NK-92 treated with Interleukin-12 subunit alpha and Interleukin-12 subunit beta, amount 100 ng/mL, for 24 hours (cell line): ENCODE data around the gene ALAD.
"Not testable (repeated sequence)": the region's sequence is repeated elsewhere in the genome, so short reads cannot be mapped to it uniquely, and the experiment has no call there.

Experiments used
- DNase-seq: peaks from one replicate; lab custom pipeline; 2025; lab: John Stamatoyannopoulos, UW

ALAD gene

DNA sequence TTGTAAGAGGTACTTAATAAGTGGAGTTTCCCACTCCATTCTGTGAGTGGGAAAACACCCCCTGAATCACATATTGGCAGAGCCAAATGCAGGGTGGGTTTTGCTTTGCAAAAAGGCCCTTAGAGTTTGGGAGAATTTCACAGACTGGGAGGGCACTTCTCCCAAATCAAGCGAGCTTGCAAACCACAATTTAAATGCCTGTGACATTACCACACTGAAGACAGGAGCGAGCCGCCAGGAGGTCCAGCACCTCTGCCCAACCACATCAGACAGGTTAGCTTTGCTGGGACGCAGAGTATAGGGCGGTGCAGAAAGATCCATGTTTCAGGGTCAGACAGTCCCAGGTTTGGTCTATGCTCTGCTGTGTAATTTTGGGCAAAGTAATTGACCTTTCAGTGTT, 2.3 kb downstream of the ALAD start:
- no peak for DNase-seq

DNA sequence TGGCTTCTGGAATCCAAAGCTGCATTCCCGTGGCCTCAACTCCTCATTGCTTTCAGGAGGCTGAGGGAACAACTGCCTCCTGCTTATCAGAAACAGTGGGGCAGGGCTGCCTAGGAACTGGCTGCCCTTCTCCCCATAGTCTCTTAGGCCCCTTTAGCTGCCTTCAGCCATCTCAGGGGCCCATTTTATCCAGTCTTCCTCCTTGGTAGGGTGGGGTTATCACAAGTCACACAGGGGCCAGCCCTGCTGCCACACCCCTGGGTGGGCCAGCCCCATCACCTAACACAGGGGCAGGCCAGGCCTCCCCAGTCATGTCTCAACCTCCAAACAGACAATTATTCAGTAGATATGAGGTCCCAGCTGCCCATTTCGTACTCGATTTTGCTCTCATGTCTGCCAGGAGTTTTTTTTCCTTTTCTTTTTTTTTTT, 3.9 kb downstream of the ALAD start:
- no peak for DNase-seq

DNA sequence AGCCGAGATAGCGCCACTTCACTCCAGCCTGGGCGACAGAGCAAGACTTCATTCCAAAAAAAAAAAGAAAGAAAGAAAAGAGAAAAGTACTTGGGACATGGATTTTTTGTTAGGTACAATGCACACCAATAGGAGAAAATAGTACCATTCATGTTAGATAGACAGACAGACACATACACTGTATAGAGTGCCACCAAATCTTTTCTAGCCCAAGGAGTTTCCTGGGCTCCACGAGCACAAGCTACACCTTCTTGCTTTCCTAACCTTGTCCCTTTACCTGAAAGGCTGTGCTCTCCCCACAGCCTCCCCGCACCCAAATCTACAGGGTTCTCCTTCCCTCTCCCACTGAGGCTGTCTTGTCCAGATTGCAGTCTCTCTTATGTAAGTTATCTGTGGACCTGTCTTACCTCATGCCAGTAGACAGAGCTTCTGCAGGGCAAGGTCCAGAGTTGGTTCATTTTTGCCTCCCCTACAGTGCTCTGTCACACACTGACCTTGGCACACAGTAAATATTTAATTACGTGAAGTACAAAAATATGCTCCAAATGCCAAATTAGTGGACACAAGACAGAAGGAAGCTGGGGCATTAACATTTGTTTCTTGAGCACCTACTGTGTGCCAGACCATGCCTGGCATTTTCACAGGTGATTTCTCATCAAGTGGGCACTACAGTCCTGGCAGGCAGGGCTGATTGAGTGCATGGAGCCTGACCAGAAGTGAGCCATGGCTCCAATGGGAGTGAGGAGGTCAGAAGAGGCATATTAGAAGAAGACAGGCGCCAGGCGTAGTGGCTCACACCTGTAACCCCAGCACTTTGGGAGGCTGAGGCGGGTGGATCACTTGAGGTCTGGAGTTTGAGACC, 5.9 kb downstream of the ALAD start:
- DNase-seq, result no peak

DNA sequence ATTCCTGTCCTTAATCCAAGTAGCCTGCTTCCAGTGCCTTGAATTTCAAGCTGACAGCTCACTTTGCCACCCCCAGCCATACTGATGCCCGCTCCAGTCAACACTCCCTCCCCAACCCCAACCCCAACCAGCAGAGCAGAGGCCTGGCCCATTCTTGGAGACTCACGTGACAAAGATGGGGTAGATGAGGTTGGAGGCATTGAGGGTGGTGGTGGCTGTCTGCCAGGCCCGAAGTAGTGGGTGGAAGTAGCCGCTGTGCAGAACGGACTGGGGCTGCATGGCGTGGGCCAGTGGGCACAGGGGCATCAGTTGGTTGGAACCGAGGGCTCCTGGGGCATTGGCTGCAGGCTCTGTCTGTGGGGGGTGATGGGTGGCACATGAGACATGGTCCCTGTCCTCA, 7.8 kb downstream of the ALAD start:
- no peak for DNase-seq

DNA sequence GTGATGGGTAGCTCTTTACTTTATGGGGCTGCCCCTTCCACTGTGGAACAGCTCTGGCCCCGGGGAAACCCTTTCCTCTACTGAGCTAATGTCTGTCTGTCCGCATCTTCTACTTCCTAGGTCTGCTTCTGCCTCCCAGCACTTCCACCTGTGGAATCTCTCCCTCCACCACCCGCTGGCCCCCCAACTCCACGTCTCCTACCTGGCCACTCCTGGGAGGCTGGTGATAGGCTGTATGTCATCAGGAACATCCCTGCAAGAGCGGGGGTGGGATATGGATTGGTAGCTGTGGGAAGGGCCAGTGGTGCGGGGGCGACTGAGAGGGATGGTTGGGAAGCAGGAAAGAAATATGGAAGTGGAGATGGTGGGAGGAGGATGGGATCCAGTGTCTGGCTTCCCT, 9.2 kb downstream of the ALAD start:
- no peak for DNase-seq

DNA sequence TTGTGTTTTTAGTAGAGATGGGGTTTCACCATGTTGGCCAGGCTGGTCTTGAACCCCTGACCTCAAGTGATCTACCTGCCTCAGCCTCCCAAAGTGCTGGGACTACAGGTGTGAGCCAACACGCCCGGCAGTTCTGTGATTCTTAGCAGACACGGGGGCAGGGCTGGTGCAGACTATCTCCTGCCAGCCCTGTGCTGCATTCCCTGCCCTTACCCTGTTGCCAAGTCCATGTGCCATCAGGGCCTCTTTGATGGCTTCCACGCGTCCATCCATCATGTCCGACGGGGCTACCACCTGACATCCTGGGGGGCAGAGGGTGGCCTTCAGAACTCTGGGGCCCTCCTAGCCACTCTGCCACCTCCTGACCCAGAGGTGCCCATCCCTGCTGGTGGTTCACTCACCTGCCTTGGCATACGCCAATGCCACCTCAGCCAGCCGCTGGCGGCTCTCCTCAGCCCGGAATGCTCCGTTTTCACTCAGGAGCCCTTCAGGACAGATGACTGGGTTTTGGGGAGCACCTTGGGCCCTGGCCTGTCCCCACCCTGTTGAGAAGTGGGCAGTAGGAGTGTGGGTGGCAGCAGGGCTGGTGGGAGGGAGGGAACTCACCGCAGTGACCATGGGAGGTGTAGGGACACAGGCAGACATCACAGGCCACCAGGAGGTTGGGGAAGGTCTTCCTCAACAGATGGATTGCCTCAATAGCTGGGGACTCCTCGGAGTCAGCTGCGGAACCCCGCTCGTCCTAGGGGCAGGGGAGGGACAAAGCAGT, 10.7 kb downstream of the ALAD start:
- DNase-seq, result no peak

DNA sequence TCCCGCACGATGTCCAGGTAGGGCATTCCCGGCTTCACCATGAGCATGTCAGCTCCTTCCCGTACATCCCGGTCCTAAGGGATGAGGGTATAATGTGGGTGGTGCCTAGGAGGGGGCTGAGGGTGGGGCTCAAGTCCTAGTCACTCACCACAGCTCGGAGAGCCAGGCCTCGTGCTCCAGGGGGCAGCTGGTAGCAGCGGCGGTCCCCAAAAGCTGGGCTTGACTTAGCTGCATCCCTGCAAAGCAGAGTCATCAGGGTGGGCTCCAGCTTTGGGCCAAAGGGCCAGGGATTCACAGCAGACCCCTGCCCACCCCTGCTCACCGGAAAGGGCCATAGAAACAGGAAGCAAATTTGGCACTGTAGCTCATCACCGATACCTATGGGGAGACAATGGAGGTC, 11.6 kb downstream of the ALAD start:
- no peak for DNase-seq

DNA sequence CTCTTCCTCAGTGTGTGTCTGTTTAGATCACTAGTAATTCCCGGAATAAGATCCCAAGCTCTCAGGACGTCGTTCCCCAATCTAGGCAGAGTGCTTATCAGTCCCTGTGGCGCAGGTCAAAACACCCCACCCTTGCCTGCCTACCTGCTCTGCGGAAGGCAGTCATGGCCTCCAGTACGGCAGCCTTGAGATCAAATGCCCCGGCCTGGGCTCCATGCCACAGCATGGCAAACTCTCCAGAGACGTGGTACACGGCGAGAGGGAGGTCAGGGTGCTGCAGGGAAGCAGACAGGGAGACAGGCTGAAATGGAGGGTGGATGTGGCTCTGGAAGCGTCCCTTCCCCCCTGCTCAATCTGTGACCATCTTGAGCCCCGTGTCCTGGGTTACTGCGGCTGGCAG, 12.3 kb downstream of the ALAD start:
- no peak for DNase-seq

DNA sequence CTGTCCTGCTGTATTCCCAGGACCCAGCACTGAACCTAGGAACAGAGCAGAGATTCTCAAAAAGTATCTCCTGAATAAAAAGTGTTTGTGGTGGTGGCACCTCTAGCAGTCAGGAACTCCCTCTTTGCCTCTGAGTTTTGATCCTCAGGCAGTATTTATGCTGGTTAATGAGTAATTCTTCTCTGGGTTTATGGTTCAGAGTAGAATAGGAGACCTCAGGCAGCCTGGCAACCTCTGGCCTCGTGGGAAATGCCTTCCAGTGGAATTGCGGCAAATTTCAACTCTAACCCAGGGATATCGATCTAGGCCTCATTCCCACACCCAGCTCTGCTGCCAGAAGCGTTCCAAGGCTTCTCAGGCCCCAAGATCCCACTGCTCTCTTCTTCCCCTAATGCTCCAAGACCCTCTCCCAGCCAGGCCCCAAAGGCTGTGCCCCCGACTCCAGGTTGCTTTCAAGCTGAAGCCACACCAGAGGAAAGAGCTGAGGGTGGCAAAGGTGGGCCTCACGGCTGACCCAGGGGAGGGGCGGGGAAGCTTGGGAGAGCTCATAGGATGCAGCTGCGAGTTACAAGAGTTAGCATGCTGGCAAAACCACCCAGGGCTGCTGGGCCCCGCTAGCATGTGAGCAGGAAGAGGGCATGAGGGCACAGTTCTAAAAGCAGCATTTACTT, 13.4 kb downstream of the ALAD start:
- DNase-seq, result no peak

DNA sequence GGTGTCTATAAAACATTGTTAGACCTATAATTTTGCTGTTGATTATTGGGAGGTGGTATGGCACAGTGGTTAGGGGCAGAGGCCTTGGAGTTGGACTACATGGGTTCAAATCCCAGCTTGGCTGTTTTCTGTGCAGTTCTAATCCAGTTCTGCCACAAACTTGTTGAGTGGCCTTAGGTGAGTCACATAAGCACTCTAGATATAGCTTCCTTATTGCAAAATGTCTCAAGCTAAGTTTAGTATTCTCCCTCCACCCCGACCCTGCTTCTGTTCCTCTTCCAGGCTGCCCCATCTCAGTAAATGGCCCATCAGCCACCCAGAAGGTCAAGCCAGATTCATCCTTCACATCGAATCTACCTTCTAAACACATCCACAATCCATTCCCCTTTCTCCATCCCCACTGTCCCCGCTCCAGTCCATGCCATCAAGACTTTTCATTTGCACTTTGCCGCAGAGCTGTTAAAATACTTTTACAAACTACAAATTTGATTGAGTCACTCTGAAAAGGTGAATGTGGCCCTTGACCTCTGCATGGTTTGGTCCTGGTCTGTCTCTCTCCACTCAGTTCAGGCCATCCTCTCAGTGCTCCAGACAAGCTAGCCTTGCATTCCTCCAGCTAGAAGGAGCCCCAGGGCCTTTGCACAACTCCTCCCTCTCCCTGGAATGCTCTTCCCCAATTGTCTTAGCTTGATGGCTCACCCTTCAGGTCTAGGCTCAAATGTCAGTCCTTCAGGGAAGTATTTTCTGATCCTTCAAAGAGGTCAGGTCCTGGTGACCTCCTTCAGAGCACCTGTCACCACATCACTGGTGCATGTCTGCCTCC, 14.3 kb downstream of the ALAD start:
- no peak for DNase-seq

DNA sequence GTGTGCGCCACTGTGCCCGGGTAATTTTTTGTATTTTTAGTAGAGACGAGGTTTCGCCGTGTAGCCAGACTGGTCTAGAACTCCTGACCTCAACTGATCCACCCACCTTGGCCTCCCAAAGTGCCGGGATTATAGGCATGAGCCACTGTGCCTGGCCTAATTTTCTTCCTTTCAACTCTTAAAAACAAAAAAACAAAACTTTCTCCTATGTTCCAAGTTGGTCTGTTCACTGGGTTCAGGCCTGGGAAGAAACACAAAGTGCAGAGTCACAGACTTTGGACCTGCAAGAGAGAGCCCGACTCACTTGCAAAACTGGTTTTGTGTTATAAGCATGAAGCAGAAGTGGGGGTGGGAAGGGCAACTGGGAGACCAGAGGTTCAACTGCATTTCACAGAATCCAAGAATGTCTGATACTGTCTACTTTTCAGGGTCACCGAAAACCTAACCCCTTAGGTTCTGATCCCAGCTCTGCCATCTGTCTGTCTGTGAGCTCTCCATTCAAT, 19.1 kb downstream of the ALAD start:
- no peak for DNase-seq

DNA sequence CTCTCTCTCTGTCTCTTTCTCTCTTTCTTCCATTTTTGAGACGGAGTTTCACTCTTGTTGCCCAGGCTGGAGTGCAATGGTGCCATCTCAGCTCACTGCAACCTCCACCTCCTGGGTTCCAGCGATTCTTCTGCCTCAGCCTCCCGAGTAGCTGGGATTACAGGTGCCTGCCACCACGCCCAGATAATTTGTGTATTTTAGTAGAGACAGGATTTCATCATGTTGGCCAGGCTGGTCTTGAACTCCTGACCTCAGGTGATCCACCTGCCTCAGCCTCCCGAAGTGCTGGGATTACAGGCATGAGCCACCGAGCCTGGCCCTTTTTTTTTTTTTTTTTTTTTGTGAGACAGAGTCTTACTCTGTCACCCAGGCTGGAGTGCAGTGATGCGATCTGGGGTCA, 19.6 kb downstream of the ALAD start:
- DNase-seq, result not testable (repeated sequence)

DNA sequence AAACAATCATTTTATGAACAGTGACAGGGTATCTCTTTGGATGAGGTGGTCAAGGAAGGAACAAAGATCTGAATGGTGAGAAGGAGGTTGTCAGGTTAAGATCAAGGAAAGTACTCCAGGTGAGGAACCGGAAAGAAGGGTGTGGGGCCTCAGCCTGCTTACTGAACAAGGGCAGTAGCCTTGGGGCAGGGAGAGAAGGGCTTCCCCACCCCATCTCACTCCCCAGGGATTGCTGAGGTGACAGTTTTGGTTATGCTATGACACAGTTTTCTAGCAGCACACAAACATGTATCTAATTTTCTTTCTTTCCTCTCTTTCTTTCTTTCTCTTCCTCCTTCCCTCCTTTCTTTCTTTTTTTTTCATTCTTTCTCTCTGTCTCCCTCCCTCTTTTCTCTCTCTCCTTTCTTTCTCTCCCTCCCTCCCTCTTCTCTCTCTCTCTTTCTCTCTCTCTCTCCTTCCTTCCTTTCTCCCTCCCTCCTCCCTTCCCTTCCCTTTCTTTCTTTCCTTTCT, 20.2 kb downstream of the ALAD start:
- no peak for DNase-seq

DNA sequence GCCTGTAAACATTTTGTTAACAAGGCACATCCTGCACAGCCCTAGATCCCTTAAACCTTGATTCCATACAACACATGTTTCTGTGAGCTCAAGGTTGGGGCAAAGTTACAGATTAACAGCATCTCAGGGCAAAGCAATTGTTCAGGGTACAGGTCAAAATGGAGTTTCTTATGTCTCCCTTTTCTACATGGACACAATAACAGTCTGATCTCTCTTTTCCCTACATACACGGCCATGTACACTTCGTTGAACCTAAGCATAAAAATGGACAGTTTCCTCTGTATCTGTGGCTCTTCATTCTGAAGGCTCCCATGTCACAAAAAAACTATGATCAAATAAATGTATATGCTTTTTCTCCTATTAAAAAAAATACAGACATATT, 21.3 kb downstream of the ALAD start:
- not testable (repeated sequence) for DNase-seq

DNA sequence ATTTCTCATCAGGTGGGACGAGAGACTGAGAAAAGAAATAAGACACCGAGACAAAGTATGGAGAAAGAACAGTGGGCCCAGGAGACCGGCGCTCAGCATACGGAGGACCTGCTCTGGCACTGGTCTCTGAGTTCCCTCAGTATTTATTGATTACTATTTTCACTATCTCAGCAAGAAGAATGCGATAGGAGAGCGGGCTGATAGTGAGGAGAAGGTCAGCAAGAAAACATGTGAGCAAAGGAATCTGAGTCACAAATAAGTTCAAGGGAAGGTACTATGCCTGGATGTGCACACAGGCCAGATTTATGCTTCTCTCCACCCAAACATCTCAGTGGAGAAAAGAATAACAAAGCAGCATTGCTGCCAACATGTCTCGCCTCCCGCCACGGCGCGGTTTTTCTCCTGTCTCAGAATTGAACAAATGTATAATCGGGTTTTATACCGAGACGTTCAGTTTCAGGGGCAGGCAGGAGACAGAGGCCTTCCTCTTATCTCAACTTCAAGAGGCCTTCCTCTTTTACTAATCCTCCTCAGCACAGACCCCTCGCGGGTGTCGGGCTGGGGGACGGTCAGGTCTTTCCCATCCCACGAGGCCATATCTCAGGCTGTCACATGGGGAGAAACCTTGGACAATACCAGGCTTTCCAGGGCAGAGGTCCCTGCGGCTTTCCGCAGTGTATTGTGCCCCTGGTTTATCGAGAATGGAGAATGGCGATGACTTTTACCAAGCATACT, 21.8 kb downstream of the ALAD start:
- DNase-seq, result not testable (repeated sequence)

DNA sequence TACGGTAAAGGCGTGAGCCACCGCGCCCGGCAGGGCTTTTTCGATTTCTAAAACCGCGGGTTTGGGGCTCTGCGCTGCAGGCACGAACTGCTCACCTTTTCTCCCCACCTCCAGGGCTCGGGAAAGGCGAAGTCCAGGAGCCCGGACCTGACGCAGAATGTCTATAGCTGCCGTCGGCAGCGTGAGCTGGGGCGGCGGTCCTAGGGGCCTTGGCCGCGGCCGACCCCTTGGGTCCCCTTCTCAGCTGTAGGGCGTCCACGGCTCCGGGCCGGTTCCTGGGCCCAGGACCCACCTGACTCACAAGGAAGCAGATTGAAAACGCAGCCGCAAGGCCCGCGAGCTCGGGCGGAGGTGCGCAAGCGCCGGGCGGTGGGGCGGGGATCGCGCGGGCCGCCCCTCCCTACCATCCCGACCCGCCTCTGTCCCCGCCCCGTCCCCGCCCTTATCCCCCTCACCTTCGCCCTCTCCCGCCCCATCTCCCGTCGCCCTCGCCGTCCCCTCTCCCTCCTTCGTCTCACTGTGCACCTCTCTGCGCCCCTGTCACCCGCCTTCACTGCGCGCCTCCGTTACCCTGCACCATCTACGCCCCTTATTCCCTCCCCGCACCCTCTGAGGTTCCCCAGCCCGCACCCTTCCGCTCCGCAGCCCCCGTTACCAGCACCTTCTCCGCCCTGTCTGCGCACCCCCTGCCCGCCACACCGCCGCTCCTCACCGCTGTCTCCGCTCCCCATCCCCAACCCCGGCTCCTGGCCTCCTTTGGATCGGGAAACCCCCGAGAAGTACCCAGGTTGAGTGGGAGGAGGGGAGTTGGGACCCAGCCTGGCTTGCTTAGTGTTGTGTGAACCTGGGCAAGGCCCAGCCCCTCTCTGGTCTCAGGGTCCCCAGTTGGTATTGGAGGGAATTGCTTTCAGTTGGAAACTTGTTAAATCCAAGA, 24.2 kb downstream of the ALAD start, which contains the start of gene HDHD3:
Gene HDHD3 (minus strand): TSS at position 353 of the 934 bp plus-strand sequence. CDS start 2,632 bp downstream, outside the sequence.
- DNase-seq, result no peak

DNA sequence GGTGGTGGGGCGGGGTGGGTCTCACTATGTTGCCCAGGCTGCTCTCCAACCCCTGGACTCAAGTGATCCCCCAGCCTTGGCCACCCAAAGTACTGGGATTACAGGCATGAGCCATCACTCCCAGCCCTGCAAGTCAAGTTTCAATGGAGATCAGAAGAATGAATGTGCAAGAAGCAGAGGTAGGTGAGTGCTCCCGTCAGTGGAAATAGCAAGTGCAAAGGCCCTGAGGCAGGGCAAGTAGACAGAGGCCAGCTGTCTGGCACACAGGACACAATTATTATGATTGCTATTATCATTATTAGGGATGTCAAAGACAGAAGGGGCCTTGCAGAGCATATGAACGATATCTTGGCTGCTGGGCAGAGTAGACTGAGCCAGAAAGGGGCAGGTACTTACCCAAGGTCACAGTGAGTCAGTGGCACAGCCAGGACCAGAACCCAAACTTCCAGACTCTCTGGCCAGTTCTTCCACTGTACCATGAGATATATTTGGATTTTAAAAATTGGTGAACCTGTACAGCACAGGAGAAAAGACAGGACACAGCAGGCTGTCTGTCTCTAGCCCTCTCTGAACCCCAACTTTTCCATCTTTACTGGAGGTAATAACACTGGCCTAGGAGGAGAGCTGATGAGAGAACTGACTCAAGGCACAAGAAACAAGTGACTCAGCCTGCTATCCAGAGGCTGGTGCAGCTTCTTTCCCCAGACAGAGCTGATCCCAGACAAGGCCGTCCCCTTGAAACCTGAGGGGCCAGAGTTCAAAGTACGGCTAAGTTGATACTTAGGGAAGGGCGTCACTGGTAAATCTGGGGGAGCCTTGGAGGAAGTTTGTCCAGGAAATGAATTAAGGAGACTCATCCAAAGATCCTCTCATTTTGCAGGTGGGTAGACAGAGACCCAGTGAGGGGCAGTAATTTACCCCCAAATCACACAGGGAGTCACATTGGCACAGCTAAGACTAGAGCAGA, 25.7 kb downstream of the ALAD start:
- no peak for DNase-seq

DNA sequence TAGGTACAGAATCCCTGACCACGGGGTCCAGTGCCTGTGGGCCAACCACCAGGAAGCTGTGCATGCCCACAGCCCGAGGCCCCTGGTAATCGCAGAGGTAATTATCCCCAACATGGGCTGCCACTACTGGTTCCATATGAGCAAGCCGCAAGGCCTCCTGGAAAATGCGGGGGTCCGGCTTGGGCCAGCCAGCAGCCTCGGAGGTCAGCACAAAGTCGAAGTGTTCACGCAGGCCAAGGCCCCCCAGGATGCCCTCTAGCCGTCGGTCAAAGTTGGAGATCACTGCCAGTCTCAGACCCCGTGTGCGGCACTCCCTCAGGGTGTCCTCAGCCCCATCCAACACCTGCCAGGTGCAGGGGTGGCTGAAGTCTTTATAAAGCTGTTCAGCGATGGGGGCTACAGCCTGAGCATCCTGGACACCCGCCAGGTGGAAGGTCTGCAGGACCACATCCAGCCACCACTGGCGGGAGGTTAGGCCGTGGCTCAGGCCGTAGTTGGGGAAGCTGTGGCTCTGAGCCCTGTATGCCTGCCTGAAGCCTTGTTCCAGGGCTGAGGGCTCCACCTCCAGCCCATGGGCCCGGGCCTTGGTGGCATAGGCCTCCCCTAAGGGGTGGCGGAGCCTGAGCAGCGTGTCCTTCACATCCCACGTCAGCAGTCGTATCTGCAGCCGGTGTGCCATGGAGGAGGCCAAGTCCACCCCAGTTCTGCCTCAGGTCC, 27.2 kb downstream of the ALAD start:
- DNase-seq, result no peak
